Mesendoderm (in vitro differentiated cells): ENCODE data around the gene RCAN3.

Experiments
- DNase-seq: peaks from one replicate; pipeline ENCODE4 v3.0.0; 2013
- H2AK5ac ChIP-seq: 2 replicates; pipeline ENCODE4 v1.6.1; 2013; ENCODE audit warnings: low read length, inconsistent platforms
- H2BK120ac ChIP-seq: 2 replicates; pipeline ENCODE4 v1.6.1; 2013; ENCODE audit warnings: low read depth, mild to moderate bottlenecking, low read length, moderate library complexity, mixed read lengths
- H2BK15ac ChIP-seq: replicated peaks from 2 replicates; pipeline ENCODE4 v1.6.1; 2013; ENCODE audit warnings: low read depth, mild to moderate bottlenecking, moderate library complexity
- H2BK5ac ChIP-seq: 2 replicates; pipeline ENCODE4 v1.6.1; 2013; ENCODE audit warnings: low read length, inconsistent platforms
- H3K18ac ChIP-seq: 2 replicates; pipeline ENCODE4 v1.6.1; 2013; ENCODE audit warnings: mild to moderate bottlenecking, low read length, mixed read lengths
- H3K23ac ChIP-seq: one replicate; pipeline ENCODE4 v1.6.1; 2013; ENCODE audit warnings: low read length
- H3K27ac ChIP-seq: 2 replicates; pipeline ENCODE4 v1.5.1; 2013; ENCODE audit warnings: low read depth, mild to moderate bottlenecking, inconsistent platforms, low read length, moderate library complexity
- H3K27me3 ChIP-seq: 2 replicates; pipeline ENCODE4 v1.6.1; 2013; ENCODE audit warnings: low read length, control low read depth, mild to moderate bottlenecking, inconsistent platforms; ENCODE audit not compliant: insufficient read depth, poor library complexity
- H3K36me3 ChIP-seq: 2 replicates; pipeline ENCODE4 v1.6.1; 2013; ENCODE audit warnings: low read length, inconsistent platforms; ENCODE audit not compliant: control insufficient read depth, insufficient read depth
- H3K4ac ChIP-seq: one replicate; pipeline ENCODE4 v1.6.1; 2013; ENCODE audit warnings: low read depth, mild to moderate bottlenecking, low read length, moderate library complexity
- H3K4me1 ChIP-seq: 2 replicates; pipeline ENCODE4 v1.6.1; 2013; ENCODE audit warnings: low read depth, low read length, inconsistent platforms; ENCODE audit not compliant: control insufficient read depth
- H3K4me2 ChIP-seq: 2 replicates; pipeline ENCODE4 v1.6.1; 2013; ENCODE audit warnings: low read length
- H3K4me3 ChIP-seq: 2 replicates; pipeline ENCODE4 v1.5.1; 2013; ENCODE audit warnings: mild to moderate bottlenecking, low read length
- H3K56ac ChIP-seq: one replicate; pipeline ENCODE4 v1.6.1; 2013; ENCODE audit warnings: low read length
- H3K79me1 ChIP-seq: 2 replicates; pipeline ENCODE4 v1.6.1; 2013; ENCODE audit warnings: low read length, inconsistent platforms
- H3K79me2 ChIP-seq: 2 replicates; pipeline ENCODE4 v1.6.1; 2013; ENCODE audit warnings: mild to moderate bottlenecking, low read length; ENCODE audit not compliant: control insufficient read depth, insufficient read depth
- H3K9ac ChIP-seq: 2 replicates; pipeline ENCODE4 v1.6.1; 2013; ENCODE audit warnings: low read length, inconsistent platforms
- H4K5ac ChIP-seq: one replicate; pipeline ENCODE4 v1.6.1; 2013; ENCODE audit warnings: low read length
- H4K8ac ChIP-seq: one replicate; pipeline ENCODE4 v1.6.1; 2013; ENCODE audit warnings: low read depth, mild to moderate bottlenecking, control low read depth, low read length, moderate library complexity
- WGBS: extraction: QIAGEN DNeasy Blood & Tissue Kit; methylation state at CpG from one replicate; pipeline ENCODE4 v1.1.7; 2013; ENCODE audit warnings: low lambda C conversion rate, missing lambda C conversion rate; ENCODE audit not compliant: insufficient coverage; ENCODE audit errors: extremely low coverage; 5-methylcytosine and 5-hydroxymethylcytosine counted together

The RCAN3 gene

DNA sequence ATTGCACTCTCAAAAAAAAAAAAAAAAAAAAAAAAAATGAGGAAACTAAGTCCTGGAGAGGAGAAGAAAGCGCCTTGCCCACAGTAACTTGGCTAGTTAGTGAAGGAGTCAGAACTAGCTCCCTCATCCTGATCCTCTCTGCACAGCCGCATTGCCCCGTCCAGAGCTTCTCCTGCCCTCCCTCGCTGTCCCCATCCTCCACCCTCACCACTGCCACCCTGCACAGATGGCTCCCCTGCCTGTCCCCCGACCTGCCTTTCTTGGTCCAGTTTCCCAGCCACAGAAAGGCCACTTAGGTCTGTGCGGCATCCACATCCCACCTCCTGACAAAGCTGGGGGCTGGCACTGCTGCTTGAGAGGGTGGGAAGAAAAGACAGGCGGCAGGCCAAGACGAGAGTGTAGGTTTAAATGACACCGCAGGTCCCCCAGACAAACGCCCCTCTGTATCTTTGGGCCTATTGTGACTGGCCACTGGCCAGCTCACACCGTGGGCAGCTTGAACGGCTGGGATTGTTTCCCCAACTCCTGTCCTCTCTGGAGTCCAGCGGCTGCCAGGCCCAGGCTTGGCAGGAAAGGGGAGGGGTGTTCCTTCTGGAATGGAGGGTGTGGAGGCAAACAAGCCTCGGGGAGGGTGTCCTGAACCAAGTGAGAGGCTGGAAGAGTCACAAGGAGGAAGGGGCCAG lies 73.4 kb downstream of the RCAN3 start:
- no peak overlapping the region for H2BK120ac ChIP-seq
- H4K8ac ChIP-seq, result no peak overlapping the region
- H3K56ac ChIP-seq, result no peak overlapping the region
- H2BK15ac ChIP-seq, result no peak overlapping the region
- no peak overlapping the region for H3K27ac ChIP-seq
- no peak overlapping the region for H3K4me3 ChIP-seq
- no peak overlapping the region for H2BK5ac ChIP-seq
- H3K23ac ChIP-seq, result peak overlapping the region; percentile 9
- H3K4me1 ChIP-seq, result no peaks in the 10 kb centered on the region
- no peak overlapping the region for H2AK5ac ChIP-seq
- no peak overlapping the region for H3K4ac ChIP-seq
- DNase-seq, result no peak
- H3K79me1 ChIP-seq, result no peaks in the 10 kb centered on the region
- H3K79me2 ChIP-seq, result no peaks in the 10 kb centered on the region
- H3K4me2 ChIP-seq, result no peak overlapping the region
- no peak overlapping the region for H3K9ac ChIP-seq
- no peak overlapping the region for H4K5ac ChIP-seq
- H3K27me3 ChIP-seq, result no peaks in the 10 kb centered on the region
- no peak overlapping the region for H3K18ac ChIP-seq
- no CpG with 5 or more reads among the region's 14 CpGs for WGBS
- H3K36me3 ChIP-seq, result no peaks in the 10 kb centered on the region

DNA sequence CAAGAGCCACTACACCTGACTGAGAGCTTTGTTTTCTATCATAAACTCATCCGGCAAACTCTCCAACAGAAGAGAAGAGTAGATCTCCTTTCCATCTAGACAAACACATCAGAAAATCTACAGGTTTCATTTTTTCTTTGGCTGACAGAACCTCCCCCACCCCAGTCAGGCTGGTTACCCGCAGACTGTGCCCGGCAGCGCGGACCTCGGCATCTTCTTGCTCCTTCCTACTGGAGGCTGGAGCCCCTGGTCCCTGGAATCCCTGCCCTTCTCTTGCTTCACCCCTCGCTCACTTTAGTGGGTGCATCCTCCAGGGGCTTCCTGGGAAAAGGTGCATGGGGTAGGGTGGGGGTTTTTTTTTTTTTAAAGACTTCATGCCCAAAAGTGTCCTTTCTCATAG lies 76.2 kb downstream of the RCAN3 start:
- Histone ChIP-seq H3K79me1 (no peaks in the 10 kb centered on the region), H3K79me2 (no peaks in the 10 kb centered on the region), H3K4me2 (no peak overlapping the region), H3K23ac (no peak overlapping the region), H3K4ac (no peak overlapping the region), H3K36me3 (no peaks in the 10 kb centered on the region), H3K9ac (no peak overlapping the region), H2BK120ac (no peak overlapping the region), H3K27me3 (no peaks in the 10 kb centered on the region), H2BK5ac (no peak overlapping the region), H3K4me3 (no peak overlapping the region), H3K56ac (no peak overlapping the region), H4K5ac (no peak overlapping the region), H4K8ac (no peak overlapping the region), H3K18ac (no peak overlapping the region), H2BK15ac (no peak overlapping the region), H3K27ac (no peak overlapping the region), H3K4me1 (no peaks in the 10 kb centered on the region), H2AK5ac (no peak overlapping the region)
- no peak for DNase-seq
- no CpG with 5 or more reads among the region's 7 CpGs for WGBS

DNA sequence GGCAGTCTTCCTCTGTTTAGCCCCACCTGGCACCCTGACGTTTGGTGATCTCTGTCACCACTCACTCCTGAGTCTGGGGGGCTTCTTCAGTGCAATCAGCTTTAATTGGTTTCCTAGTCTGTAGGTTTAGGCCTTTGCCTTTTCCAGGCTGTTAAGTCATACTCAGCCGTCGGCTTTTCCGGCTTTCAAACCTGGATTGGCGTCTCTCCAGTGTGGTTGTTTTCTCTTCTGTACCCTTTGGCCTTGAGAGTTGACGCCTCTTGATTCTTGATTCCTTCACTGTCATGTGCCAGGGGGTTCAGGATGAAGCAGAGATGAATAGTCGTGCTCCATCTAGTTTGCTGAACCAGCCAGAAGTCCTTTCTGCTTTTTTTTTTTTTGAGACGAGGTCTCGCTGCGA lies 78.1 kb downstream of the RCAN3 start:
- no peaks in the 10 kb centered on the region for H3K4me1 ChIP-seq
- H3K56ac ChIP-seq, result no peak overlapping the region
- H3K9ac ChIP-seq, result no peak overlapping the region
- H3K4ac ChIP-seq, result no peak overlapping the region
- H3K4me3 ChIP-seq, result no peak overlapping the region
- no peak overlapping the region for H3K4me2 ChIP-seq
- H3K79me2 ChIP-seq, result no peaks in the 10 kb centered on the region
- H3K79me1 ChIP-seq, result no peaks in the 10 kb centered on the region
- H2BK5ac ChIP-seq, result no peak overlapping the region
- H3K27ac ChIP-seq, result no peak overlapping the region
- no peak overlapping the region for H2BK15ac ChIP-seq
- no peak overlapping the region for H2BK120ac ChIP-seq
- no peak overlapping the region for H3K18ac ChIP-seq
- DNase-seq, result no peak
- H4K8ac ChIP-seq, result no peak overlapping the region
- WGBS, result no CpG with 5 or more reads among the region's 10 CpGs
- no peaks in the 10 kb centered on the region for H3K27me3 ChIP-seq
- no peak overlapping the region for H2AK5ac ChIP-seq
- H4K5ac ChIP-seq, result no peak overlapping the region
- no peaks in the 10 kb centered on the region for H3K36me3 ChIP-seq
- H3K23ac ChIP-seq, result no peak overlapping the region

DNA sequence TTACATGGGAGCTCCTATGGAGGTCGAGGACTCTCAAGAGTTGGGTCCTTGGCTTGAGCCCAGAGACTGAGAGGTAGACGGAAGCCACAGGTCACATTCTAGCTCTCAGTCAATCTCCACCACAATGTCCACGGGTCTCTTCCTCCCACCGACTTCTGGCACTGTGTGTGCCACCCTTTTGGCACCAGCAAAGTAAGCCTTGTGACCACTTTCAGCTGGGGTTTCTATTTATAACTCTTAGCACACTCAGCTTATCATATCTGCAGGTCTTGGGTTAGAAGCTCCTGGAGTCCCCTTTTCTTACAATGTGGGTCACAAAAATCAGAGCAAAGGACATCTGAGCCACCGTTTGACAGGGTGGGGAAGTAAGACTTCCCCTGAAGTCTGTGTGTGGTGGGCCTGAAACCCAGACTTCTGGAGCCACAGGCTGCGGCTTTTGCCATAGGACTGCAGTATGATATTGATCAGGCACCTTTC lies 81.6 kb downstream of the RCAN3 start:
- Histone ChIP-seq H3K27me3 (no peaks in the 10 kb centered on the region), H3K18ac (no peak overlapping the region), H3K56ac (no peak overlapping the region), H3K4me2 (no peak overlapping the region), H2AK5ac (no peak overlapping the region), H3K23ac (no peak overlapping the region), H2BK120ac (no peak overlapping the region), H3K4me1 (no peaks in the 10 kb centered on the region), H3K9ac (no peak overlapping the region), H2BK15ac (no peak overlapping the region), H3K27ac (no peak overlapping the region), H2BK5ac (no peak overlapping the region), H4K8ac (no peak overlapping the region), H3K4me3 (no peak overlapping the region), H3K4ac (no peak overlapping the region), H4K5ac (no peak overlapping the region), H3K79me2 (no peaks in the 10 kb centered on the region), H3K36me3 (no peaks in the 10 kb centered on the region), H3K79me1 (no peaks in the 10 kb centered on the region)
- DNase-seq, result no peak
- no CpG with 5 or more reads among the region's 6 CpGs for WGBS

DNA sequence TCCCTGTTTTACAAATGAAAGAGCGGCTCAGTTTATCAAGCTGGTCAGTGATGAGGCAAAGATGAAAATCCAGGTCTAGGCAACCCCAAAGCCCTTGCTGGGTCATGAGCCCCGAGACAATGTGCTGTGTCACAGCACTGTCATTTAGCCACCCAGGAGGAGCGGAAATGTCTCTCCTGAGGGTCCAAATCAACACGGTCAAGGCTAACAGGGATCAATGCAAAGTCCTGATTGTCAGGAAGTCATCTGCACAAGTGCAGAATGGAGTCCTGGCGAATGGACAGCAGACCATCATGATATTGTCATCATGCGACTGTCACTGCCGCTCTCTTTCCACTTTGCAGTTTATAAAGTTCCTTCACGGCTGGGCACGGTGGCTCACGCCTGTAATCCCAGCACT lies 83.5 kb downstream of the RCAN3 start:
- no peaks in the 10 kb centered on the region for H3K4me1 ChIP-seq
- H2AK5ac ChIP-seq, result no peak overlapping the region
- H3K4me3 ChIP-seq, result no peak overlapping the region
- WGBS, result no CpG with 5 or more reads among the region's 10 CpGs
- H3K36me3 ChIP-seq, result no peaks in the 10 kb centered on the region
- H2BK120ac ChIP-seq, result no peak overlapping the region
- no peak overlapping the region for H3K18ac ChIP-seq
- no peaks in the 10 kb centered on the region for H3K27me3 ChIP-seq
- H2BK15ac ChIP-seq, result no peak overlapping the region
- H4K5ac ChIP-seq, result no peak overlapping the region
- H4K8ac ChIP-seq, result no peak overlapping the region
- no peak overlapping the region for H2BK5ac ChIP-seq
- no peak for DNase-seq
- H3K9ac ChIP-seq, result no peak overlapping the region
- H3K4me2 ChIP-seq, result no peak overlapping the region
- H3K23ac ChIP-seq, result no peak overlapping the region
- no peak overlapping the region for H3K27ac ChIP-seq
- H3K79me2 ChIP-seq, result no peaks in the 10 kb centered on the region
- no peaks in the 10 kb centered on the region for H3K79me1 ChIP-seq
- H3K56ac ChIP-seq, result no peak overlapping the region
- H3K4ac ChIP-seq, result no peak overlapping the region
